KMS-11 (cell line): ENCODE results near the gene LMAN1L.

ENCODE experiments used
- H2AFZ ChIP-seq: fragments of 200-600 bp; sonication (generic); 2 replicates; pipeline ENCODE4 v1.6.1; 2016; ENCODE audit warnings: antibody characterized with exemption, mixed run types, low read depth
- H3K27ac ChIP-seq: fragments of 200-600 bp; sonication (generic); 2 replicates; pipeline ENCODE4 v1.6.1; 2016; ENCODE audit warnings: mild to moderate bottlenecking, mixed run types
- H3K27me3 ChIP-seq: fragments of 200-600 bp; sonication (generic); 2 replicates; pipeline ENCODE4 v1.6.1; 2017; ENCODE audit warnings: mild to moderate bottlenecking, low read depth, mixed run types, moderate library complexity; ENCODE audit not compliant: insufficient read depth
- H3K36me3 ChIP-seq: fragments of 200-600 bp; sonication (generic); 2 replicates; pipeline ENCODE4 v1.6.1; 2017; ENCODE audit warnings: mild to moderate bottlenecking, mixed run types; ENCODE audit not compliant: insufficient read depth
- H3K4me1 ChIP-seq: fragments of 200-600 bp; sonication (generic); 2 replicates; pipeline ENCODE4 v1.6.1; 2016; ENCODE audit warnings: mild to moderate bottlenecking, low read depth, mixed run types; ENCODE audit not compliant: poor library complexity, severe bottlenecking
- H3K4me2 ChIP-seq: fragments of 200-600 bp; sonication (generic); 2 replicates; pipeline ENCODE4 v1.7.0; 2016; ENCODE audit warnings: mild to moderate bottlenecking, mixed run types
- H3K4me3 ChIP-seq: fragments of 200-600 bp; sonication (generic); IDR thresholded peaks from 2 replicates; pipeline ENCODE4 v1.6.1; 2017; ENCODE audit warnings: low read depth, low read length, mixed read lengths; ENCODE audit not compliant: insufficient read depth
- H3K79me2 ChIP-seq: fragments of 200-600 bp; sonication (generic); 2 replicates; pipeline ENCODE4 v1.6.1; 2016; ENCODE audit warnings: low read depth, mixed run types; ENCODE audit not compliant: insufficient read depth
- H3K9ac ChIP-seq: fragments of 200-600 bp; sonication (generic); 2 replicates; pipeline ENCODE4 v1.6.1; 2016; ENCODE audit warnings: mild to moderate bottlenecking, mixed run types
- H4K20me1 ChIP-seq: fragments of 200-600 bp; sonication (generic); 2 replicates; pipeline ENCODE4 v1.6.1; 2016; ENCODE audit warnings: mild to moderate bottlenecking, mixed run types; ENCODE audit not compliant: insufficient read depth
- CTCF ChIP-seq: fragments of 200-600 bp; sonication (generic); conservative IDR thresholded peaks from 2 replicates; pipeline ENCODE4 v1.6.1; 2017; ENCODE audit warnings: low read depth, mild to moderate bottlenecking, antibody characterized with exemption, low read length, moderate library complexity, mixed read lengths

LMAN1L gene

GRCh38 chr15:74865316-74865715 lies 52.7 kb downstream of the LMAN1L start:
- peaks cover 14% of the 10 kb centered on the region for H3K4me1 ChIP-seq
- no peaks in the 10 kb centered on the region; the same call in 1 of the 2 replicates for H3K36me3 ChIP-seq
- H3K27me3 ChIP-seq = no peaks in the 10 kb centered on the region
- no peak overlapping the region for H3K4me3 ChIP-seq
- no peaks in the 10 kb centered on the region for H4K20me1 ChIP-seq
- no peak overlapping the region for H3K9ac ChIP-seq
- H3K79me2 ChIP-seq = peaks cover 34% of the 10 kb centered on the region; the same call in 1 of the 2 replicates
- no peak overlapping the region for H3K27ac ChIP-seq
- no peak overlapping the region for H3K4me2 ChIP-seq
- H2AFZ ChIP-seq = no peak overlapping the region
- no peak for TF ChIP-seq CTCF

GRCh38 chr15:74866090-74866489 lies 53.5 kb downstream of the LMAN1L start:
- Histone ChIP-seq H3K9ac (no peak overlapping the region), H3K4me3 (no peak overlapping the region), H4K20me1 (no peaks in the 10 kb centered on the region), H3K27ac (no peak overlapping the region), H3K79me2 (peaks cover 39% of the 10 kb centered on the region; the same call in 1 of the 2 replicates), H3K4me1 (peaks cover 21% of the 10 kb centered on the region), H3K27me3 (no peaks in the 10 kb centered on the region), H3K4me2 (no peak overlapping the region), H3K36me3 (no peaks in the 10 kb centered on the region; the same call in 1 of the 2 replicates), H2AFZ (no peak overlapping the region)
- no peak for TF ChIP-seq CTCF

GRCh38 chr15:74867466-74868038 lies 54.9 kb downstream of the LMAN1L start:
- Histone ChIP-seq H3K36me3 (no peaks in the 10 kb centered on the region; the same call in 1 of the 2 replicates), H3K9ac (no peak overlapping the region), H3K4me2 (no peak overlapping the region), H3K27ac (no peak overlapping the region), H3K4me3 (no peak overlapping the region), H2AFZ (no peak overlapping the region), H3K4me1 (peaks cover 23% of the 10 kb centered on the region), H3K79me2 (peaks cover 54% of the 10 kb centered on the region; the same call in 1 of the 2 replicates), H4K20me1 (no peaks in the 10 kb centered on the region), H3K27me3 (no peaks in the 10 kb centered on the region)
- no peak for TF ChIP-seq CTCF

- Histone ChIP-seq H3K4me2 (no peak overlapping the region), H3K9ac (no peak overlapping the region), H3K4me3 (no peak overlapping the region), H2AFZ (no peak overlapping the region), H3K27me3 (no peaks in the 10 kb centered on the region), H3K79me2 (peaks cover 57% of the 10 kb centered on the region; the same call in 1 of the 2 replicates), H3K27ac (no peak overlapping the region), H3K4me1 (peaks cover 23% of the 10 kb centered on the region), H3K36me3 (no peaks in the 10 kb centered on the region; the same call in 1 of the 2 replicates), H4K20me1 (no peaks in the 10 kb centered on the region)
- no peak for TF ChIP-seq CTCF
Observed at GRCh38 chr15:74868059-74868458, 55.4 kb downstream of the LMAN1L start.
